ENCODE measurements around the gene TIAM1.

TIAM1 gene

GRCh38 chr21:31198575-31198974, 145.5 kb downstream of the TIAM1 start:
- DNase-seq = peak; percentile 51

GRCh38 chr21:31196724-31197123, 147.3 kb downstream of the TIAM1 start:
- DNase-seq = no peak

GRCh38 chr21:31195334-31196015, 148.6 kb downstream of the TIAM1 start:
- no peak for DNase-seq

- DNase-seq = no peak
Measured at GRCh38 chr21:31194510-31195293, 149.4 kb downstream of the TIAM1 start.

GRCh38 chr21:31193761-31194160, 150.3 kb downstream of the TIAM1 start:
- DNase-seq = no peak

GRCh38 chr21:31191553-31191952, 152.5 kb downstream of the TIAM1 start:
- DNase-seq = no peak

- no peak for DNase-seq
Measured at GRCh38 chr21:31190516-31190915, 153.5 kb downstream of the TIAM1 start.

- DNase-seq = no peak
Measured at GRCh38 chr21:31187499-31187898, 156.6 kb downstream of the TIAM1 start.

- no peak for DNase-seq
Measured at GRCh38 chr21:31186916-31187315, 157.1 kb downstream of the TIAM1 start.

GRCh38 chr21:31185663-31186062, 158.4 kb downstream of the TIAM1 start:
- DNase-seq = no peak

GRCh38 chr21:31184876-31185275, 159.2 kb downstream of the TIAM1 start:
- no peak for DNase-seq

GRCh38 chr21:31184459-31184858, 159.6 kb downstream of the TIAM1 start:
- DNase-seq = no peak

GRCh38 chr21:31182231-31183140, 161.6 kb downstream of the TIAM1 start:
- no peak for DNase-seq

GRCh38 chr21:31181082-31181750, 162.8 kb downstream of the TIAM1 start:
- DNase-seq = no peak

GRCh38 chr21:31180256-31181081, 163.6 kb downstream of the TIAM1 start:
- DNase-seq = no peak

GRCh38 chr21:31176725-31177124, 167.3 kb downstream of the TIAM1 start:
- DNase-seq = no peak

- DNase-seq = no peak
Measured at GRCh38 chr21:31176080-31176551, 167.9 kb downstream of the TIAM1 start.

GRCh38 chr21:31173881-31174555, 170.0 kb downstream of the TIAM1 start:
- no peak for DNase-seq

GRCh38 chr21:31172328-31172727, 171.7 kb downstream of the TIAM1 start:
- no peak for DNase-seq

- no peak for DNase-seq
Measured at GRCh38 chr21:31164713-31165694, 179.1 kb downstream of the TIAM1 start.
